Urothelium cell line (cell line): ENCODE measurements around the gene LRTM2.

Source experiments
- DNase-seq: peaks from one replicate; pipeline ENCODE4 v3.0.0; 2011; ENCODE audit warnings: low spot score, mixed read lengths
- FAIRE-seq: peaks from 2 replicates; lab custom pipeline; 2011; peaks lifted over from hg19 to GRCh38; lab: Jason Lieb, UNC

LRTM2 gene

DNA sequence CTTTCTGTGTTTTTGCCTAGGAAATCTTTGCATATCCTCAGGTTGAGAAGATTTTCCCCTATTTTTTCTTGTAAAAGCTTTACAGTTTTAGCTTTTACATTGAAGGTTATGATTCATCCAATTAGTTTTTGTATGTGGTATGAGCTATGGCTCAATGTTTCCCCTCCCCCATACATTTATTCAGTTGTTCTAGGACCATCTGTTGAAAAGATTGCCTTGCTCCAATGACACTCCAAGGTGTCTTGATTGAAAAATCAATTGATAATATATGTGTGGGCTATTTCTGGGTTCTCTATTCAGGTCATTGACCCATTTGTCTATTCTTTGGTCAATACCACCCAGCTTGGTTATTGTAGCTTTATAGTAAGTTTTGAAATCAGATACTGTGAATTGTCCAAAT is 42.6 kb downstream of the LRTM2 start:
- FAIRE-seq (no peak), DNase-seq (no peak)

DNA sequence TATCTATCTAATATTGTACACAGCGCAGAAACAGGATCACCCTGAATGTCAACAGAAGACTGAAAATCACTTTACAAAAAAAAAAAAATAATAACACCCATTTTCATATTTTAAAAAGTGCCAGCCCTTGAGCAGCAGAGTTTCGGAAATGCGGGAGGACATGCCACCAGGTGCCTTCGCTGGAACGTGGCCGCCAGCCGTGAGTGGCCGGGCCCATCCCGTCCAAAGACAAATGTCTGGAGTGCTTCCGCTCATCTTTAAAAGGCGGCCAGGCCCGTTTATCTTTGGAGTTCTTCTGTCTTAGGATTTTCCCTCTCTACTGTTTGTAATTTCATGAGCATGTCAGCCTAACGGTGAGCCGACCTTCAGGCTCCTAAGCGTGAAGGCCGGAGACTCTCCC is 43.5 kb downstream of the LRTM2 start:
- no peak for DNase-seq
- FAIRE-seq = peak; percentile 13

DNA sequence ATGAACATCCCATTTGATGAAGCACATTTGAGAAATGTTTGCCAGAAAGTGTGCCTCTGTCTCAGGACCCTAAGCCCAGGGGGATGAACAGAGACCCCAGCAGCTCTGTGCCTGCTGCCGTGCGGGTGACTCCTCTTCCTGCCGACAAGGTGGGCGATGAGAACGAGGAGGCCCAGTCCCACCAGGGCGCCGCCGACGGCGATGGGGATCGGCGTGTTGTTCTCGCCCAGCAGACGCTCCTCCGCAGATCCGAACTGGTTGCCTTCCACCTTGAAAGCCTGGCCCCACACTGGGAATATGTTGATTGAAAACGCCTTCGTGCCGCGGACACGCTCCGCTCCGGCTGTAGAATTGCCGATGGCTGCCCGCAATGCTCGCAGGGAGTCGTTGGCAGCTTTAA is 44.1 kb downstream of the LRTM2 start:
- FAIRE-seq (peak; percentile 32), DNase-seq (no peak)

DNA sequence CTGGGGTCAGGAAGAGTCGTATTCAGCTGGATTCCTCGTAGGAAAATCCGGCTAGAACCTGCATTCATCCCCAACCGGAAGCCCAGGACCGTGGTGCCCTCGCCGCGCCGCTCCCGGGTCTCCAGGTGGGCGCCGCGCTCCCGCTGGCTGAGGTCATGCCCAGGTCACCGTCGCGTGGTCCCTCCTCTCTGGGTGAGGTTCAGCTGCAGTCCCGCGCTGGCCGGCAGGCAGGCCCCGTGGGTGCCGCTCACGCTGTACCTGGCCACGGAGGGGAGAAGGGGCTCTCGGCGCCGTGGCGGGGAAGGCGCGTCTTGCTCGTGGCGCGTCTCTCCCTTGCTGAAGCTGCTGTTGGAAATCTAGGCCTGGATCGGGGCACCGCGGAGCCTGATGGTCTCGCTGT is 44.5 kb downstream of the LRTM2 start:
- FAIRE-seq = no peak
- no peak for DNase-seq

DNA sequence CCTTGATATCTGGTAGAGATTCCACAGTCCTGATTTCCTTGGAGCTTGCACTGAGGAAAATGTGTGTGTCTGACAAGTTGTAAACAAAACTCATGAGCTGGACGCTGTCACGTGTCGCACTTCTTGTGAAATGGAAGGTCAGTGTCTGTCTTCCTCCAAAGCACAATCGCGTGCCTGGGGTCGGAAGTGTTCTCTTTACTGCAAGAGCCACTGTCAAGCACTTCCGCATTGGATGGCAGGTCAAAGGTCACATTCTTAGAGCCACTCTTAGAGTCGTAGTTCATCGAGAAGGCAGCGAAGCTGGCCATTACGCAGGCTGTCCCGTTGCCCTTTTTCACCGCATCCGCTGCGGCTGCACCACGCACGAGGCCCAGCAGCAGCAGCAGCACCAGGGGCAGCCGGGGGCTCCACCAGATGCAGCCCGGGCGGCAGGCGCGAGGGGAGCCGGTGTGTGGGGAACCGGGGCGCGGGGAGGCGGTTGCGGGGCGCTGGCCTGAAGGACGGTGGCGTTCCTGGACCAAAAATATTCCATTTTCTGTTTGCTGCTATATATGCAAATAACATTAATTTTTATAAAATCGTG is 45.0 kb downstream of the LRTM2 start:
- DNase-seq (no peak), FAIRE-seq (peak; percentile 17)

DNA sequence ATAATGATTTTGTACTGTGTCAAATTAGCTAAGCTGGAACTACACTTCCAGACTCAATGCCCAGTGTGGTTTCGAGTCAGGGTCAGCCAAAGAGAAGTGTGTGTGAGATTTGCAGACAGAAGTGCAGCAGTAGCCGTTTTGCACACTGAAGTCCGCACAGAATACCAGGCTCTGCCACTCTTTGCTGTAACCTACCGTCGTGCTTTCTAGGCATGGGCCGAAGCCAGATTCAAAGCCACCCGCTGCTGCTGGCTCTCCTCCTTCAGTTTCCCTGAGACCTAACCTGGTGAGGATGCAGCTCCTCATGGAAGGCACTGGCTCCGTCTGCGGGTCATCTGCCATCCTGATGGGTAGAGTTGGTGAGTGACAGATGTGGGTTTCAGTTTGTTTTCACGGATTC is 48.8 kb downstream of the LRTM2 start:
- FAIRE-seq (no peak), DNase-seq (no peak)

DNA sequence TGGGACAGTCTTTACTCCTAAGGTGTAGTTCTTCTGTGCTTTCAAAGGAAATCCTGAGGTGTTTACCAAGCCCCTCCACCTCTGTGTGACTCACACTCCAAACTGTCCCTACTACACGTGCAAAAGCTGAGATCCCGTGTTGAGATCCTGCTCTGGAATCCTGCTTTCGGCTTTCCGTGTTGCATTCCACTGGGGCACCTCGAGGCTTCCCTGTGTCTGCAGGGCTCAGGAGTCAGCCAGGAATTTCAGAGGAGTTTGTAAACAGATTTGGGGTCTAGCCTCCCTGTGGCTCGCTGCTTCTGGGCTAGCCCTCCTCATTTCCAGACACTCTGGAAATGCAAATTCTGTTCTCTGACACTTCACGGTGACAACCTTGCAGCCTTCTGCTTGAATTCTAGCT is 49.7 kb downstream of the LRTM2 start:
- DNase-seq (peak; percentile 41), FAIRE-seq (no peak)

DNA sequence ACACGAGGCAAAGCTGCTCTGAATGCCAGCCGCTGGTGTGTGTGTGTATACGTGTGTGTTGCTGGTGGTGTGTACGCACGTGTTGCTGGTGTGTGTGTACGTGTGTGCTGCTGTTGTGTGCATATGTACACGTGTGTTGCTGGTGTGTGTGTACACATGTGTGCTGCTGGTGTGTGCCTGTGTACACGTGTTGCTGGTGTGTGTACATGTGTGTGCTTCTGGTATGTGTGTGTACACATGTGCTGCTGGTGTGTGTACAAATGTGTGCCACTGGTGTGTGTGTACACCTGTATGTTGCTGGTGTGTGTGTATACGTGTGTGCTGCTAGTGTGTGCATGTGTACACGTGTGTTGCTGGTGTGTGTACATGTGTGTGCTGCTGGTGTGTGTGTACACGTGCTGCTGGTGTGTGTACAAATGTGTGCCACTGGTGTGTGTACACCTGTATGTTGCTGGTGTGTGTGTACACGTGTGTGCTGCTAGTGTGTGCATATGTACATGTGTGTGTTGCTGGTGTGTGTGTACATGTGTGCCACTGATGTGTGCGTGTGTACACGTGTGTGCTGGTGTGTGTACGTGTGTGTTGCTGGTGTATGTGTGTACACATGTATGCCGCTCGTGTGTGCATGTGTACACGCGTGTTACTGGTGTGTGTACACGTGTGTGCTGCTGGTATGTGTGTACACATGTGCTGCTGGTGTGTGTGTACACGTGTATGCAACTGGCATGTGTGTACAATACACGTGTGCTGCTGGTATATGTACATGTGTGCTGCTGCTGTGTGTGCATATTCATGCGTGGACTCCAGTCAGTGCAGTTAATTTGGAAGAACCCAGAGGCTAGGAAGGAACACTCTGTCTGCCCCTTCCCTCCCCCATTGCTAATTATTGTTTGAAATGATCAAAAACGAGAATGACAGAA is 50.9 kb downstream of the LRTM2 start:
- FAIRE-seq = peak; percentile 100
- no peak for DNase-seq

DNA sequence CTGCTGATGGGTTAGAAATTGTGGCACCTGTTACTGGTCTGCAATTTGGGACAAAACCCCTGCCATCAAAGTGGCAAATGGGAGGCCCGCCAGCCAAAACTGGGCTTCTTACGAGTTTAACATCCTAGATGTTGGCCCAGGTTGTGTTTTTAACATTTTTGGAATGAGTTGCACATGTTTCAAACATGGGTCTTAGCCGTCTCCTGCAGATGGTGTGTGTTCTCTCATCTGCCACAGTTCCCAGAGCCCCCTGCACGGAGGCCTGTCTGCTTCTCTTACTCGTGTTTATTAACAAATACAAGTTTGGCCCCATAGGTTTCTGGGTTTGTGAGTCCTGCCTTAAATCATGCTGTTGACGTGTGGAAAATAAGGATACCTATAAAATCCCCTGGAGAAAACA is 51.6 kb downstream of the LRTM2 start:
- FAIRE-seq = no peak
- no peak for DNase-seq

DNA sequence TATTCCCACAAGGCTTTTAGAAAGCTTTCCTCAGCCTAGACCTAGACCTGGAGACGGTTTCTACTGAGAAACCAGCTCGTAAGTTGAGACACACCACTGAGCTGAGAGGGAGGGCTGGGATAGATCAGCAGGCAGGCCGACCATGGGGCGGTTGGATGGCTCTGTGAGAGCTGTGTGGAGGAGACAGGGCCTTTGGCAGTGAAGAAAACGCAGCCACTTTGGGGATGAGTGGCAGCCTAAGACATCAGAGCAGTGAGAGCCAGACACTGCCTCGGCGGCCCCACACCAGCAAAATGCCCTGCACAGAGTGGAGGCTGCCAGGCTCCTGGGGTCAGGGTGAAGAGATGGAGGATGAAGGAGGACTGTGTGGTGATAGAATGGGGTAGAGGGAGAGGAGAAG is 52.1 kb downstream of the LRTM2 start:
- no peak for DNase-seq
- no peak for FAIRE-seq

DNA sequence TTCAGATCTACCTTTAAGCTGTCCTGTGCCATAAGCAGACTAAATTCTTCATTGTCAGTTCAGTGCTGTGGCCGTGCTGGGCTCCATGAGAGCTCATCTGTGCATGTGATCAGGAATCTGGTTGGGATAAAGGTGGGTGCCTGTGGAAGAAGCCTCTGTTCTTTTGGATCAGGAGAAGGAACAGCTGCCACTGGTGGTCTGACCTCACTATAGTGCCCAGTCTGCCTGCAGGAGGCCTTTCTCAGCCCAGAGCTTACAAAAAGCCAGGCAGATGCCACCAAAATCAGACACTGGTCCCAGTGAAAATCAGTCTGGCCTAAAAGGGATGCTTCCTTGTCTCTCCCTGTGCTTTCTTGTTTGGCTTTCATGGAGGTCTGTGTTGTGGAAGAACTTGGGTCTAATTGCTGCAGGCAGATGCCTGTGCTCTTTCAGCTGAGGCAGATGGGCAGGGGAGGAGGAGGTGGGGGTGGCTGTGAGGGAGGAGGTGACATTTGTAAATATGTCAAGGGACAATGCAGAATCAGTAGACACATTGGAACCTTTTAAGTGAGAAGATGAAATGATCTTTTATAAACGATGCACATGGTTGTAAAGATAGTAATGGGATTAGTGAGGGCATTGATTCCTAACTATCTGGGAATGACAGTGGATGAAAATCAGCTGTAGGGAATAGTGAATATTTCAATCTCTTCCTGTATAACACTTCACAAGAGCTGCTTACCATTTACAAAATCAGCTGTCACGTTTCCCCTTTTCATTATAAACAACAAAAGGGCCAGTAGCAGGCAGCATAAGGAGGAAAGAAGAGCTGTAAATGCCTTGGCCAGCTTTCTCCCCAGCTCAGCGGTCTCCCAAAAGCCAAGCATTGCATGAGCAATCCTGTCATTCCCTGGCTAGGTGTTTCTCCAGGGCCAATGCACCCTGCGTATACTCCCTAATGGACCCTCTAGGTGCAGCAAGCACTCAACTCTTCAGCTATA is 53.5 kb downstream of the LRTM2 start:
- DNase-seq (no peak), FAIRE-seq (no peak)

DNA sequence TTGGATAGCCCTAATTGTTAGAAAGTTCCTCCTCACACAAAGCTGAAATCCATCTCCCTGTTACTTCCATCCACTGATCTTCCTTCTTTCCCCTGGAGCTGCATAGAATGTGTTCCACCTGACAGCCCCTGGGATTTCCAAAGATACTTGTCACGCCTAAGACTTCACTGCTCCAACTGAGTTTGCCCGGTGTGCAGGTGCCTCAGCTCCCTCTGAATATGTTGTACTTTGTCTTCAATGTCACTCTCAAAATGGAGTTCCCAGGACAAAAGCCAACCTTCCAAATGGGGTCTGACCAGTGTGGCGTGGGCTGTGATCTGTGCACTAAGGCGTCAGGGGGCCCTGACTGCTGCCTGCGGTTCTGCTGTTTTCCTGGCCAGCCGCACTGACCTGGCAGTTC is 55.2 kb downstream of the LRTM2 start:
- FAIRE-seq (peak; percentile 9), DNase-seq (no peak)

DNA sequence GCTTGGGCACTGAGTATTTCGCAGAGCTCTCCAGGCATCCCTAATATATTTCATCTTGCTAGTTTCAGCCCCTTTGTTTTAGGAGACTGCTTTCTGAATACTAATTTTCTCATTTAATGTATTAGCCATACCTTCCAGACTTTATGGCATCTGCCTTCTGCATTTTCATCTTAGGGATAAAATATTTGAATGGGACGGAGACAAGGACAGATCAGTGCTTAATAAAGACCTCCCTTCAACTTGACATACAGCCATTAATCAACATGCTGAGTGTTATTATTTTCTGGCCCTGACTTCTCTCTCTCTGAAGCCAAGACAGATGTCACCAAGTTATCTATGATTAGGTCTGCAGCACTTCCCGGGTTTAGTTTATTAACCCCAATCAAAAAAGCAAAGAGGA is 55.7 kb downstream of the LRTM2 start:
- FAIRE-seq = no peak

DNA sequence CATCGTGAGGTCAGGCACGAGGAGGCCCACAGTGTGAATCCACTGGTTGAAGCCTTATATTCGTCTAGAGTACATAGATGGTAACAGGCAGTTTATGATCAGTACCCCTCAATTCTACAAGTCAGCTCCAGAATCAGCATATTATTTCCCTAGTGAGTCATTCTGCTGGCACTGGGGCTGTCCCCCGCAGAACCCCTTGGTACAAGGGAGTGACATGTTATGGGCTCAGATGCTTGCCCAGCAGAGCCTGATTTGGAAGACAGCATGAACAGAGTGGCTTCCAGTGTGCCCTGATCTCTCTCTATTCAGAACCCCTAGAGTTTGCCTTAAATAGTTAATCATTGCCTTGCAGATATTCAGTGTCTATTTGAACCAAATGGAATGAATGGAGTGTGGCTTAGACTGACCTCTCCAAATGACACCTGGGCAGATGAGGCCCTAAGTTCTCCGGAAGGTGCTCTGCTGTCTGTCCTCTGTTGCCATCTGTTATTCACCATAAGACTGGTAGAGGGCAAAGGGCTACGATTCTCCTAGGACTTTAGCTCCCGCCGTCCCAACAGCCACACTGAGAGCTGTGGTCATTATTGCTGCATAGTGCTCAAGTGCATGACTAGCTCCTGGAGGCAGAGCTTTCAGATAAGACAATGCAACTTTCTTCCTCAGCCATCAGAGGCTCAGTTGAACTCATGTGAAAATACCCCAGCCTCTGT is 57.0 kb downstream of the LRTM2 start:
- DNase-seq (no peak), FAIRE-seq (no peak)

More for the DNA sequence above, 55.7 kb downstream of the LRTM2 start:
- no peak for DNase-seq

DNA sequence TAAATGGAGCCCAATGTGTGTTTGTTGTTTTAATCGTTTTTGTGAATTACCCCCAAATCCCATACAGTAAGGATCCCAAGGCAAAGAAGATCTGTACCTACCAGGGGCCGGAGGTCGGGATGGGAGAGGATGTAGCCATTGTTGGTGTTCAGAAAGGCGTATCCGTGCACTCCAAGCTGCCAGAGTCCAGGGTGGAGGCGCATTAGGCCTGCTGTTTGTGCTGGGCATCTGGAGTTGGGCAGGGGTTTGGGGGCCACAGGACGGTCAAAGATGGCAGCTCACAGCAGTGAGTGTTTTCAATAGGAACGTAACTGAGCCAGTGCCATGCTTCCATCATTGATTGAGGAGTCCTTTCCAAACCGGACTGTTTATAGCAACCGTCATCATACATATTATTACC is 57.8 kb downstream of the LRTM2 start:
- no peak for DNase-seq
- peak; percentile 84 for FAIRE-seq

DNA sequence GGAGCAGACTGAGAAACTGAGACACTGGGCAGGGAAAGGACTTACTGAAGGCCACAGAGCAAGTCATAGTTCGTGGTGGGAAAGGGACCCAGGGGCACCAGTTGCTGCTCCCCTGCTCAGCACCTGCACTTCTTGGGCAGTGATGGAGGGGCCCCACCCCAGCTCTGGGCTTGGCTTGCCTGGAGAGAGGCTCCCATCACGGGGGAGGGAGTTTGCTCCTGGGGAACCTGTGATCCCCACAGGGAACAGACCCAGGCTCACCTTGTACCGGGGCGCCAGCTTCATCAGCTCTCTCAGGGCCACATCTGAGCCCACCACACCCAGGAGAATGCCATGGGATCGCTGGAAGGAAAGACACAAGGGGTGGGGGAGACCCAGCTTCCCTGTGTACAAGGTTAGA is 58.3 kb downstream of the LRTM2 start:
- no peak for FAIRE-seq
- DNase-seq = no peak

DNA sequence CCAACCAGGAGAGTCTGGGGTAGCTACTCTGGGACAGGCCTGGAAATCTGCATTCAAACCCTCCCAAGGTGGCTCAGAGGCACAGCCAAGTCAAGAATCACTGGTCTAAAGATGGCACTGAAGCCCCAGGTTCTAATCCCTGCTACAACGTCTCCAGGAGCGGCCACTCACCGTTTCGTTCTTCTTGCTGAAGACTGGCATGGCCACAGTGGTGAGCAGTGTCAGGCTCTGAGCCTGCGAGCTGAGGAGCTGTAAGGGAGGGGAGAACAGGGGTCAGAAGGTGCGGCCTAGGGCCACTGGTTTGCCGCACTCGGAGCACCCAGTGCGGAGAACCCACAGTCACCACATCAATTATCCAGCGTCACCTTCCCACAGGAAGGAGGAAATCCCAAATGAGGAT is 59.3 kb downstream of the LRTM2 start:
- no peak for DNase-seq
- no peak for FAIRE-seq

DNA sequence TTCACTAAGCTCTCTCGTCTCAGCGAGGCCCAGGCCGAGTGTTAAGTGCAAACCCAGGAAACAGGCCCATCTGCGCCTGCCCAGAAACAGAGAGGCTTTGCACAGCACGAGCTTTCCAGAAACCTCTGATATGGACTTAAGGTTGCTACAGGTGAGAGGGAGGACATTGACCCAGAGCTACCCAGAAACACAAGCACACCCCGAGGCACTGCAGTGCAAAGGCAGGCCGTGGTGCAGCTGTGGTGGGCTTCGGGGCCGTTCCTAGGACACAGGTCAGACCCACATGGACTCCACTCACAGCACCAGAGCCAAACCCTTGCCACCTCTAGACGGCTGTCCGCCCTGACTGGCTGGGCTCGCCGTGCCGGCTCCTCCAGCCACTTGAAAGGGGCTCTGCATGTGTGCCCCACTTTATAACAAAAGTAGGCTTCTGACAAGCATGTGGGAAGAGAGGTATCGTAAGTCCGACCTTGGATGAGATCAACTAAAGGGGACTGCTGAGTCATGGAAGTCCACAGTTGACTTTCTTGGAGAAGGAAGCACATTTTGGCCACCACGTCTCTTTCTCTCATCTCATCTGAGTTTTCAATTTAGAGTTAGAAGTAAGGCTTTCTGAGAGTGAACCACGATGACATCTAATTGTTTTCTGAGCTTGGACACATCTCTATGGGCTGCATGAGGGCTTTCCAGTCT is 59.9 kb downstream of the LRTM2 start:
- DNase-seq (no peak), FAIRE-seq (peak; percentile 62)

DNA sequence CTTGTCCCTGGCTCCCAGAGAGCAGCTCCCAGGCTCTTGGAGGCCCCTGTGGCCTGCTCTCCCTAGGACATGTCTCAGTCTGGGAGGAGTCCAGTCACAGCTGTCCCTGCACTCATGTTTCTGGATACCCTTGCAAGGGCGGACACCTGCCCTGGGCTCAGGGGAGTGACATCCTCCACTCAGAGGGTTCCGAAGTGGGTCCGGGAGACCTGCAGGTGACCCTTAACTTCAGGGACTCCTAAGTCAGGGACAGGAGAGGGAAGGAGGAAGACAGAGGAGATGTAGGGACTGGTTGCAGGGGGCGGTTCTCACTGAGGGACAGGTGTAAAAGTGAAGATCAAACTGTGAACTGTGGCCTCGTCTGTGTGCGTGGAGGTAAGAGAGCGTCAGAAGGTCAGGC is 60.5 kb downstream of the LRTM2 start:
- no peak for FAIRE-seq
- peak; percentile 2 for DNase-seq

DNA sequence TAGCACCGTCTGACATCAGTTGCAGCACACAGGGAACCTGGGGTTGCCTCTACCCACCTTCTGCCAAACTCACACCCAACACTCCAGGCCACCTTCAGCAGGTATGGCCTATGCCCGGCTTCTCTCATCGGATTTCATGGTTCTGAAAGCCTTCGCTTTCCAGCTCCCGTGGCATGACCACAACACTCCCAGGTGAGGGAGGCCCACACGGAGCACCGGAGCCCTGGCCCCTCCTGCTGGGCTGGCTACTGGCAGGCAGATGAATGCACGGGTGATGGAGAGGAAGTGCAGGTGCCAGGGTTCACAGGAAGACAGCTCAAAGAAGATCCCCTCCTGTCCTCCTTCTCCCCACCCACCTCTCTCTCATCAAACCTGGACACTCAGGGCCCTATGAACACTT is 60.9 kb downstream of the LRTM2 start:
- FAIRE-seq = no peak
- DNase-seq = no peak
